Activated CD4-positive, alpha-beta T cell treated with anti-CD3 and anti-CD28 coated beads for 24 hours (primary cell): ENCODE data around the gene CTDP1.

Experiments used
- DNase-seq, 2 donors: peaks; one replicate each; pipeline ENCODE4 v3.0.0-alpha.2; 2020; ENCODE audit warnings: low read depth in 2 of 2

Gene CTDP1

GRCh38 chr18:79784965-79785770, 105.6 kb downstream of the CTDP1 start:
- no peak for DNase-seq

GRCh38 chr18:79785831-79786230, 106.2 kb downstream of the CTDP1 start:
- no peak for DNase-seq

- DNase-seq, result no peak
Observed at GRCh38 chr18:79786304-79786703, 106.7 kb downstream of the CTDP1 start.

GRCh38 chr18:79786786-79787526, 107.4 kb downstream of the CTDP1 start:
- DNase-seq, result no peak

GRCh38 chr18:79787527-79787864, 107.9 kb downstream of the CTDP1 start:
- DNase-seq, result no peak

- no peak for DNase-seq
Observed at GRCh38 chr18:79787865-79788733, 108.5 kb downstream of the CTDP1 start.

- DNase-seq, result no peak
Observed at GRCh38 chr18:79788734-79789085, 109.1 kb downstream of the CTDP1 start.

- DNase-seq, result no peak
Observed at GRCh38 chr18:79789091-79789891, 109.7 kb downstream of the CTDP1 start.

GRCh38 chr18:79789901-79790890, 110.6 kb downstream of the CTDP1 start:
- DNase-seq, result no peak

- no peak for DNase-seq
Observed at GRCh38 chr18:79790996-79791972, 111.7 kb downstream of the CTDP1 start.

GRCh38 chr18:79792096-79792987, 112.7 kb downstream of the CTDP1 start:
- DNase-seq, result no peak

GRCh38 chr18:79792988-79793355, 113.4 kb downstream of the CTDP1 start:
- DNase-seq, result no peak

- no peak for DNase-seq
Observed at GRCh38 chr18:79794846-79795245, 115.2 kb downstream of the CTDP1 start.

- no peak for DNase-seq
Observed at GRCh38 chr18:79795446-79795845, 115.8 kb downstream of the CTDP1 start.

GRCh38 chr18:79796016-79796415, 116.4 kb downstream of the CTDP1 start:
- no peak for DNase-seq

- DNase-seq, result no peak
Observed at GRCh38 chr18:79796531-79797405, 117.2 kb downstream of the CTDP1 start.
